ENCODE measurements around the gene SCUBE1. TPM values are rescaled to one million over a fixed set of nuclear protein-coding genes. Genes with fewer than 3 reads are reported as not detected.

SCUBE1 gene
- total RNA-seq, 1 donor from 2014 or later = 42.8 TPM

- Mint-ChIP-seq H3K4me3 (peak within 1 kb of the TSS; percentile 85), H3K27me3 (peaks cover 2% of the 10 kb centered on the region), H3K4me1 (ENCODE audit: unreplicated experiment) (peaks cover 16% of the 10 kb centered on the region), H3K9me3 (no peaks in the 10 kb centered on the region), H3K27ac (peak within 1 kb of the TSS; percentile 95), H3K36me3 (peaks cover 7% of the 10 kb centered on the region)
- no peak for TF ChIP-seq CTCF (conservative IDR thresholded peaks at IDR 0.05)
- no peak for DNase-seq (ENCODE audit: extremely low spot score, unreplicated experiment)
Measured at GRCh38 chr22:43186272-43187170, 156.7 kb downstream of the SCUBE1 start, which contains the start of gene TTLL12. Gene TTLL12 (minus strand): TSS chr22:43187134. CDS start chr22:43187069, 65 bp downstream.

GRCh38 chr22:43185860-43186261, 157.3 kb downstream of the SCUBE1 start:
- TF ChIP-seq CTCF (conservative IDR thresholded peaks at IDR 0.05) = no peak
- peak overlapping the region; percentile 85 for H3K4me3 Mint-ChIP-seq
- peaks cover 16% of the 10 kb centered on the region for H3K4me1 Mint-ChIP-seq (ENCODE audit: unreplicated experiment)
- H3K9me3 Mint-ChIP-seq = no peaks in the 10 kb centered on the region
- peak overlapping the region; percentile 43 for H3K27ac Mint-ChIP-seq
- no peaks in the 10 kb centered on the region for H3K27me3 Mint-ChIP-seq
- DNase-seq (ENCODE audit: extremely low spot score, unreplicated experiment) = no peak
- peaks cover 7% of the 10 kb centered on the region for H3K36me3 Mint-ChIP-seq

- H3K4me1 Mint-ChIP-seq (ENCODE audit: unreplicated experiment) = peaks cover 10% of the 10 kb centered on the region
- H3K27ac Mint-ChIP-seq = peak overlapping the region; percentile 58
Measured at GRCh38 chr22:43183496-43184277, 159.5 kb downstream of the SCUBE1 start.

GRCh38 chr22:43182726-43183125, 160.4 kb downstream of the SCUBE1 start:
- H3K27ac Mint-ChIP-seq = no peak overlapping the region
- no peak for TF ChIP-seq CTCF (conservative IDR thresholded peaks at IDR 0.05)
- DNase-seq (ENCODE audit: extremely low spot score, unreplicated experiment) = no peak
- peaks cover 10% of the 10 kb centered on the region for H3K4me1 Mint-ChIP-seq (ENCODE audit: unreplicated experiment)
- no peaks in the 10 kb centered on the region for H3K27me3 Mint-ChIP-seq
- peaks cover 11% of the 10 kb centered on the region for H3K36me3 Mint-ChIP-seq
- H3K4me3 Mint-ChIP-seq = no peak overlapping the region
- no peaks in the 10 kb centered on the region for H3K9me3 Mint-ChIP-seq

More at GRCh38 chr22:43183496-43184277, 159.5 kb downstream of the SCUBE1 start:
- DNase-seq (ENCODE audit: extremely low spot score, unreplicated experiment) = no peak
- peaks cover 9% of the 10 kb centered on the region for H3K36me3 Mint-ChIP-seq
- no peaks in the 10 kb centered on the region for H3K27me3 Mint-ChIP-seq
- H3K9me3 Mint-ChIP-seq = no peaks in the 10 kb centered on the region
- TF ChIP-seq CTCF (conservative IDR thresholded peaks at IDR 0.05) = no peak
- H3K4me3 Mint-ChIP-seq = peak overlapping the region; percentile 81

GRCh38 chr22:43182118-43182517, 161.1 kb downstream of the SCUBE1 start:
- TF ChIP-seq CTCF (conservative IDR thresholded peaks at IDR 0.05) = no peak
- Mint-ChIP-seq H3K4me3 (no peak overlapping the region), H3K4me1 (ENCODE audit: unreplicated experiment) (peaks cover 10% of the 10 kb centered on the region), H3K27me3 (no peaks in the 10 kb centered on the region), H3K27ac (no peak overlapping the region), H3K9me3 (no peaks in the 10 kb centered on the region), H3K36me3 (peaks cover 11% of the 10 kb centered on the region)
- no peak for DNase-seq (ENCODE audit: extremely low spot score, unreplicated experiment)
